HepG2 (cell line): ENCODE measurements around the gene KLRD1. TPM values are rescaled to one million over a fixed set of nuclear protein-coding genes. Genes with fewer than 3 reads are reported as not detected.

Experiments
- ATAC-seq: fragments of 200-7000 bp; cut with Tn5 transposase; 3 replicates; pipeline ENCODE4 v1.9.1; 2020; ENCODE audit warnings: mild to moderate bottlenecking, moderate library complexity
- BruUV-seq: library from RNA; stranded (reverse); fragments of 400-500 nt; replicated peaks from 2 replicates; lab custom pipeline; 2021; lab: Mats Ljungman, UMichigan
- CTCF ChIA-PET: fragments of 300-600 bp; formaldehyde crosslinking; extraction: SDS; loops from one replicate; lab custom pipeline; 2021; ENCODE audit warnings: low total read pairs, inconsistent platforms, low intra/inter-chr PET ratio; lab: Yijun Ruan, JAX
- POLR2A ChIA-PET: fragments of 350-600 bp; sonication (Branson Sonifier 250); formaldehyde crosslinking; loops from one replicate; lab custom pipeline; 2020; ENCODE audit warnings: antibody characterized with exemption, inconsistent platforms; lab: Yijun Ruan, JAX
- DNase-seq: peaks from one replicate; pipeline ENCODE4 v3.0.0-alpha.2; 2015; ENCODE audit warnings: low spot score
- FAIRE-seq: peaks from 3 replicates; lab custom pipeline; 2011; peaks lifted over from hg19 to GRCh38; lab: Jason Lieb, UNC
- H2AFZ ChIP-seq: one replicate; pipeline ENCODE4 v1.6.1; 2011; ENCODE audit warnings: low read length, inconsistent platforms
- H3K27ac ChIP-seq: fragments of 300-600 bp; 3 replicates; pipeline ENCODE4 v1.8.0; 2011; ENCODE audit warnings: mixed run types, mild to moderate bottlenecking, mixed read lengths, low read length, inconsistent platforms; ENCODE audit not compliant: insufficient read depth; ENCODE audit errors: extremely low read length
- H3K27me3 ChIP-seq, 2 experiments: fragments of 200-600 bp in 1 of 2; 2 replicates in 1 of 2; 3 replicates in 1 of 2; pipeline versions ENCODE4 v1.6.0 to v1.8.0; 2011; ENCODE audit warnings: low read length in 2 of 2, mild to moderate bottlenecking in 2 of 2, moderate library complexity in 2 of 2, inconsistent platforms in 1 of 2; ENCODE audit not compliant: insufficient read depth in 2 of 2, control insufficient read depth in 1 of 2
- H3K36me3 ChIP-seq, 2 experiments: fragments of 200-600 bp in 1 of 2; replicated peaks in 1 of 2; 2 replicates in 1 of 2; 3 replicates in 1 of 2; pipeline versions ENCODE4 v1.5.1 to v1.8.0; 2011; ENCODE audit warnings: low read length in 2 of 2, inconsistent platforms in 1 of 2; ENCODE audit not compliant: insufficient read depth in 2 of 2, control insufficient read depth in 1 of 2
- H3K4me1 ChIP-seq: 2 replicates; pipeline ENCODE4 v1.5.1; 2012; ENCODE audit warnings: low read length, inconsistent platforms; ENCODE audit not compliant: insufficient read depth
- H3K4me2 ChIP-seq: 2 replicates; pipeline ENCODE4 v1.6.0; 2011; ENCODE audit warnings: low read depth, low read length, inconsistent platforms
- H3K4me3 ChIP-seq, 3 experiments: fragments of 200-600 bp in 1 of 3; sonication (generic), shearing (Covaris generic) in 1 of 3; replicated peaks in 1 of 3; 2 replicates each; pipeline ENCODE4 v1.5.1; 2011 to 2016; ENCODE audit warnings: low read length in 3 of 3, inconsistent platforms in 2 of 3, low read depth in 2 of 3, mild to moderate bottlenecking in 2 of 3, control low read depth in 1 of 3, mixed read lengths in 1 of 3; ENCODE audit not compliant: insufficient read depth in 1 of 3
- H3K79me2 ChIP-seq: one replicate; pipeline ENCODE4 v1.6.1; 2011; ENCODE audit warnings: low read length, inconsistent platforms; ENCODE audit not compliant: insufficient read depth
- H3K9ac ChIP-seq: 2 replicates; pipeline ENCODE4 v1.6.0; 2011; ENCODE audit warnings: mild to moderate bottlenecking, low read depth, low read length, inconsistent platforms; ENCODE audit not compliant: insufficient read depth
- H3K9me3 ChIP-seq: 2 replicates; pipeline ENCODE4 v1.5.1; 2012; ENCODE audit warnings: mild to moderate bottlenecking, low read length
- H4K20me1 ChIP-seq: 2 replicates; pipeline ENCODE4 v1.6.0; 2011; ENCODE audit warnings: inconsistent platforms, mild to moderate bottlenecking, low read length, moderate library complexity; ENCODE audit not compliant: insufficient read depth
- FOXO4 ChIP-seq: sonication (generic); formaldehyde crosslinking; conservative IDR thresholded peaks from 2 replicates; pipeline ENCODE4 v1.8.1; 2023; ENCODE audit warnings: missing genetic modification reagents
- HNF4G ChIP-seq, 2 experiments: sonication (generic) in 1 of 2; formaldehyde crosslinking in 1 of 2; IDR thresholded peaks; 2 replicates each; pipeline versions ENCODE4 v1.4.0 to v1.6.1; 2011 to 2020; ENCODE audit warnings: borderline replicate concordance in 2 of 2, low read depth in 2 of 2, mild to moderate bottlenecking in 2 of 2, low read length in 1 of 2, missing genetic modification reagents in 1 of 2, moderate library complexity in 1 of 2
- KDM6A ChIP-seq: IDR thresholded peaks from 2 replicates; pipeline ENCODE4 v1.6.1; 2016; ENCODE audit warnings: low read depth
- PHF20 ChIP-seq: sonication (generic); formaldehyde crosslinking; IDR thresholded peaks from 2 replicates; pipeline ENCODE4 v1.5.0; 2020; ENCODE audit warnings: mild to moderate bottlenecking, missing genetic modification reagents
- RORA ChIP-seq: sonication (generic); formaldehyde crosslinking; IDR thresholded peaks from 2 replicates; pipeline ENCODE4 v1.5.0; 2020; ENCODE audit warnings: mild to moderate bottlenecking, missing genetic modification reagents, moderate library complexity
- ZNF280D ChIP-seq: sonication (generic); formaldehyde crosslinking; IDR thresholded peaks from 2 replicates; pipeline ENCODE4 v1.5.1; 2020; ENCODE audit warnings: mild to moderate bottlenecking, missing genetic modification reagents
- ZNF512B ChIP-seq: sonication (generic); formaldehyde crosslinking; IDR thresholded peaks from 2 replicates; pipeline ENCODE4 v1.5.1; 2020; ENCODE audit warnings: missing genetic modification reagents, mild to moderate bottlenecking, borderline replicate concordance
- ZNF788 ChIP-seq: sonication (generic); formaldehyde crosslinking; IDR thresholded peaks from 2 replicates; pipeline ENCODE4 v1.5.0; 2020; ENCODE audit warnings: mild to moderate bottlenecking, missing genetic modification reagents, borderline replicate concordance
- WGBS: methylation state at CpG from one replicate; pipeline ENCODE4 v1.1.6; 2017; ENCODE audit warnings: low lambda C conversion rate; 5-methylcytosine and 5-hydroxymethylcytosine counted together
- in situ Hi-C: cut with HindIII; loops from 2 replicates; pipeline ENCODE4 v1.10.0; 2017; ENCODE audit warnings: low pct_unique_long_range_greater_than_20kb; ENCODE audit not compliant: extremely low pct_ligation_motif_present
- intact Hi-C: fragments of 100-400 bp; cut with micrococcal nuclease; formaldehyde crosslinking; loops from one replicate; pipeline ENCODE4 v1.10.0; 2022; ENCODE audit not compliant: unreplicated experiment
- polyA plus RNA-seq, 8 experiments: library from polyadenylated mRNA; depleted of rRNA in 3 of 8; stranded (reverse) in 7 of 8; unstranded in 1 of 8; fragments of >200 nt; fragmentation: Illumina TruSeq in 4 of 8; extraction: Trizol in 4 of 8; gene quantifications; 2 replicates each; pipeline versions ENCODE4 v1.2.1 to v1.2.3, GENCODE V29; 2011 to 2016; ENCODE audit warnings: low read depth in 4 of 8, missing spikeins in 1 of 8, mixed read lengths in 1 of 8; ENCODE audit not compliant: insufficient read depth in 1 of 8
- total RNA-seq, 5 experiments: library from RNA; depleted of rRNA; stranded (reverse); fragments of >200 nt; fragmentation: Illumina TruSeq; extraction: Trizol; gene quantifications; 2 replicates each; pipeline ENCODE4 v1.2.3, GENCODE V29; 2016; ENCODE audit warnings: low read depth in 1 of 5
- TF ChIP-seq, protein P1 (sequence below): sonication (generic); formaldehyde crosslinking; IDR thresholded peaks from 2 replicates; pipeline ENCODE4 v1.4.0; 2020; ENCODE audit warnings: missing genetic modification reagents; ENCODE audit errors: not compliant biosample characterization
- TF ChIP-seq, protein P2 (sequence below): sonication (generic); formaldehyde crosslinking; IDR thresholded peaks from 2 replicates; pipeline ENCODE4 v1.4.0; 2020; ENCODE audit warnings: missing genetic modification reagents

KLRD1 gene
- total and polyA plus RNA-seq, 2 of the 13 experiments (the other 11 are each of a cell fraction or from before 2014, with no cell fraction given), result 0.01 TPM; not detected in 1

DNA sequence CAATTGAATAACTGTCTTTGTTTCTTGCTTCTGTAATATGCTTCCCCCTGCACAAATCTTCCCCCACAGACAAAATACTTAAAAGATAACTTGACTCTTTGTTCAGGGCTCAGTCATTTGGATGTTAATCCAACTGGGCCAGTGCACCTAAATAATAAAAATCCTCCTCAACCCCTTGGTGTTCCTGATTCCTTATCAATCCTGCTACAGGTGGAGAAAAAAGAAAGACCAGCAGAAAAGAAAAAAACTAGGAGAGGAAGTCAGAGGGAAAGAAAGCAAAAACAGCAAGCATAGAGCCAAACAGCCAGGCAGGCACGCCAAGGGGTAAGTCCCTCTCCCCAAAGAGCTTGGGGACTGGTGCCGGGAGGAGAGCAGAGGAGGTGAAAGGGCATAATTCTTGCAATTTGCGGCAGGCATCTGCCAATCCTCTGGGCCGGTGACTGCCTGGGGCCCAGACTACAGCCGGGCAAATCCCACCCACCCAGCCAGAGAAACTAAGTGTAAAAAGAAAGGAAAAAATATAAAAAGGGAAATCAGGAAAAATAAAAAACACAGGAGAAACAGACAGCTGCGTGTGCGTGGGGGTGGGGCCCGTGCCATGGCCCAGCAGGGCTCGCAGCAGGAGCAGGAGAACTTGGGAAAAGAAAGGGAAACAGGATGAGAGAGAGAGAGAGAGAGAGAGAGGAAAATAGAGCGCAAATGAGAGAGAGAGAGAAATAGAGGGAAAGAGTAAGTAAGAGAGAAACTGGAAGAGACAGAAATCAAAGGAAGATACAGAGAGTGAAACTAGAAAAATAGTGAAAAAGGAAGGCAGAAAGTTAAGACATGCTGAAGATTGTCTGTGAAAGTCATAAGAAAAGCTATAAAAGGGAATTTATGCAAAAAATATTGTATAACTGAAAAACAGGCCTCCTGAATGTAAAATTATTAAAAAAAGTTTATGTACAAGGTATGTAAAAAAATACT lies 60.8 kb downstream of the KLRD1 start:
- 66% methylated on average over 10 of the region's 10 CpGs for WGBS
- Histone ChIP-seq H3K27ac (no peak overlapping the region), H4K20me1 (no peaks in the 10 kb centered on the region), H3K79me2 (no peaks in the 10 kb centered on the region), H3K27me3 (no peaks in the 10 kb centered on the region; a peak in 1 of 5 replicates), H3K4me1 (peaks cover 16% of the 10 kb centered on the region), H2AFZ (no peak overlapping the region), H3K4me2 (no peak overlapping the region), H3K4me3 (no peak overlapping the region), H3K9me3 (no peaks in the 10 kb centered on the region), H3K9ac (no peak overlapping the region), H3K36me3 (no peaks in the 10 kb centered on the region)
- ChIA-PET CTCF (no interaction called here), POLR2A (no interaction called here)
- FAIRE-seq, result no peak
- in situ Hi-C loops (no loop called here), intact Hi-C loops (loop anchor here (5.0 kb wide), 1 partner anchor 44 kb away; no protein-coding TSS in a partner anchor)
- BruUV-seq, result no TSS peak
- DNase-seq, result no peak
- no peak for ATAC-seq
- TF ChIP-seq RORA (CRISPR knock-in tag), result no peak
- no peak for TF ChIP-seq ZNF280D
- no peak for TF ChIP-seq ZNF512B
- TF ChIP-seq, protein P1, sequence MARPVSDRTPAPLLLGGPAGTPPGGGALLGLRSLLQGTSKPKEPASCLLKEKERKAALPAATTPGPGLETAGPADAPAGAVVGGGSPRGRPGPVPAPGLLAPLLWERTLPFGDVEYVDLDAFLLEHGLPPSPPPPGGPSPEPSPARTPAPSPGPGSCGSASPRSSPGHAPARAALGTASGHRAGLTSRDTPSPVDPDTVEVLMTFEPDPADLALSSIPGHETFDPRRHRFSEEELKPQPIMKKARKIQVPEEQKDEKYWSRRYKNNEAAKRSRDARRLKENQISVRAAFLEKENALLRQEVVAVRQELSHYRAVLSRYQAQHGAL (CRISPR knock-in tag), result no peak
- no peak for TF ChIP-seq FOXO4 (CRISPR knock-in tag)
- no peak for TF ChIP-seq KDM6A (CRISPR knock-in tag)
- no peak for TF ChIP-seq PHF20 (CRISPR knock-in tag)
- TF ChIP-seq, protein P2, sequence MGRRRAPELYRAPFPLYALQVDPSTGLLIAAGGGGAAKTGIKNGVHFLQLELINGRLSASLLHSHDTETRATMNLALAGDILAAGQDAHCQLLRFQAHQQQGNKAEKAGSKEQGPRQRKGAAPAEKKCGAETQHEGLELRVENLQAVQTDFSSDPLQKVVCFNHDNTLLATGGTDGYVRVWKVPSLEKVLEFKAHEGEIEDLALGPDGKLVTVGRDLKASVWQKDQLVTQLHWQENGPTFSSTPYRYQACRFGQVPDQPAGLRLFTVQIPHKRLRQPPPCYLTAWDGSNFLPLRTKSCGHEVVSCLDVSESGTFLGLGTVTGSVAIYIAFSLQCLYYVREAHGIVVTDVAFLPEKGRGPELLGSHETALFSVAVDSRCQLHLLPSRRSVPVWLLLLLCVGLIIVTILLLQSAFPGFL (CRISPR knock-in tag), result no peak
- TF ChIP-seq ZNF788, result no peak
- no peak for TF ChIP-seq HNF4G (IDR thresholded peaks at IDR 0.05; ENCODE audit: borderline replicate concordance, low read depth, low read length)
- no peak for TF ChIP-seq HNF4G (CRISPR knock-in tag; IDR thresholded peaks at IDR 0.05; ENCODE audit: borderline replicate concordance, low read depth)
